ENCODE data around the gene TARBP1.

TARBP1 gene

GRCh38 chr1:234515411-234515810 is 36.4 kb upstream of the TARBP1 start:
- no peak overlapping the region for H3K4me2 ChIP-seq (ENCODE audit: insufficient read depth, low read length)
- H3K27ac ChIP-seq (ENCODE audit: low read length), result peak overlapping the region; percentile 41
- H4K20me1 ChIP-seq (ENCODE audit: insufficient read depth, low read length), result no peaks in the 10 kb centered on the region
- H3K36me3 ChIP-seq (ENCODE audit: insufficient read depth, low read length), result no peaks in the 10 kb centered on the region
- no peaks in the 10 kb centered on the region for H3K27me3 ChIP-seq (ENCODE audit: insufficient read depth, low read length, poor library complexity)
- DNase-seq (no peak), ATAC-seq (ENCODE audit: insufficient read depth, low read depth) (no peak)
- H2AFZ ChIP-seq (ENCODE audit: low read depth, low read length), result peak overlapping the region; percentile 15; the same call in 1 of the 2 replicates
- no peaks in the 10 kb centered on the region for H3K9me3 ChIP-seq (ENCODE audit: insufficient read depth, low read length, severe bottlenecking)
- H3K79me2 ChIP-seq (ENCODE audit: insufficient read depth, low read length), result no peaks in the 10 kb centered on the region
- H3K4me1 ChIP-seq (ENCODE audit: insufficient read depth, low read length), result peaks cover 30% of the 10 kb centered on the region
- no peak overlapping the region for H3K9ac ChIP-seq (ENCODE audit: low read depth, low read length)
- H3K4me3 ChIP-seq (ENCODE audit: low read depth in 1 of 2, low read length in 2 of 2), result no peak overlapping the region
- no peak for TF ChIP-seq CTCF (IDR thresholded peaks at IDR 0.05; ENCODE audit: borderline replicate concordance, extremely low read depth, low read length, poor library complexity, severe bottlenecking)
- no peak for TF ChIP-seq EZH2 (IDR thresholded peaks at IDR 0.05; ENCODE audit: borderline replicate concordance, low read depth, low read length, severe bottlenecking)

GRCh38 chr1:234512451-234512861 is 33.5 kb upstream of the TARBP1 start:
- Histone ChIP-seq H3K27me3 (ENCODE audit: insufficient read depth, low read length, poor library complexity) (no peaks in the 10 kb centered on the region), H3K36me3 (ENCODE audit: insufficient read depth, low read length) (no peaks in the 10 kb centered on the region), H2AFZ (ENCODE audit: low read depth, low read length) (no peak overlapping the region), H3K4me3 (ENCODE audit: low read depth in 1 of 2, low read length in 2 of 2) (no peak overlapping the region), H3K9me3 (ENCODE audit: insufficient read depth, low read length, severe bottlenecking) (no peaks in the 10 kb centered on the region), H3K9ac (ENCODE audit: low read depth, low read length) (no peak overlapping the region), H3K4me2 (ENCODE audit: insufficient read depth, low read length) (no peak overlapping the region), H3K79me2 (ENCODE audit: insufficient read depth, low read length) (no peaks in the 10 kb centered on the region), H3K27ac (ENCODE audit: low read length) (no peak overlapping the region), H4K20me1 (ENCODE audit: insufficient read depth, low read length) (no peaks in the 10 kb centered on the region), H3K4me1 (ENCODE audit: insufficient read depth, low read length) (peaks cover 27% of the 10 kb centered on the region)
- ATAC-seq (ENCODE audit: insufficient read depth, low read depth) (no peak), DNase-seq (no peak)
- TF ChIP-seq CTCF (IDR thresholded peaks at IDR 0.05; ENCODE audit: borderline replicate concordance, extremely low read depth, low read length, poor library complexity, severe bottlenecking) (no peak), EZH2 (IDR thresholded peaks at IDR 0.05; ENCODE audit: borderline replicate concordance, low read depth, low read length, severe bottlenecking) (no peak)

- Histone ChIP-seq H3K4me3 (ENCODE audit: low read depth in 1 of 2, low read length in 2 of 2) (no peak overlapping the region), H3K27ac (ENCODE audit: low read length) (peak overlapping the region; percentile 69), H3K4me2 (ENCODE audit: insufficient read depth, low read length) (no peak overlapping the region), H3K27me3 (ENCODE audit: insufficient read depth, low read length, poor library complexity) (no peaks in the 10 kb centered on the region), H3K79me2 (ENCODE audit: insufficient read depth, low read length) (no peaks in the 10 kb centered on the region), H3K36me3 (ENCODE audit: insufficient read depth, low read length) (no peaks in the 10 kb centered on the region), H2AFZ (ENCODE audit: low read depth, low read length) (peak overlapping the region; percentile 44; the same call in 1 of the 2 replicates), H4K20me1 (ENCODE audit: insufficient read depth, low read length) (no peaks in the 10 kb centered on the region), H3K9ac (ENCODE audit: low read depth, low read length) (no peak overlapping the region), H3K9me3 (ENCODE audit: insufficient read depth, low read length, severe bottlenecking) (no peaks in the 10 kb centered on the region), H3K4me1 (ENCODE audit: insufficient read depth, low read length) (peaks cover 24% of the 10 kb centered on the region)
- TF ChIP-seq CTCF (IDR thresholded peaks at IDR 0.05; ENCODE audit: borderline replicate concordance, extremely low read depth, low read length, poor library complexity, severe bottlenecking) (peak; percentile 22), EZH2 (IDR thresholded peaks at IDR 0.05; ENCODE audit: borderline replicate concordance, low read depth, low read length, severe bottlenecking) (no peak)
- DNase-seq (peak; percentile 37), ATAC-seq (ENCODE audit: insufficient read depth, low read depth) (peak; percentile 51)
Observed at GRCh38 chr1:234509457-234510328, 30.7 kb upstream of the TARBP1 start.
